Activated CD4-positive, alpha-beta T cell treated with anti-CD3 and anti-CD28 coated beads, Interleukin-2, Interleukin-4, amounts not matched to agents 100 ng/mL and 50 ng/mL, durations not matched to agents 16 hours and 8 hours (primary cell): ENCODE data around the gene COPE.
"Not testable (repeated sequence)": the region's sequence is repeated elsewhere in the genome, so short reads cannot be mapped to it uniquely, and the experiment has no call there.

Experiments
- DNase-seq: peaks from one replicate; pipeline ENCODE4 v3.0.0-alpha.2; 2020; ENCODE audit warnings: low spot score

Gene COPE

GRCh38 chr19:18908917-18909619, 10.1 kb downstream of the COPE start:
- no peak for DNase-seq

GRCh38 chr19:18906605-18907519, 12.3 kb downstream of the COPE start:
- no peak for DNase-seq

GRCh38 chr19:18905513-18906236, 13.5 kb downstream of the COPE start:
- no peak for DNase-seq

GRCh38 chr19:18905058-18905456, 14.1 kb downstream of the COPE start:
- DNase-seq, result no peak

- no peak for DNase-seq
These were observed 14.7 kb downstream of the COPE start for GRCh38 chr19:18904334-18905057.

GRCh38 chr19:18903156-18904037, 15.8 kb downstream of the COPE start:
- DNase-seq, result no peak

GRCh38 chr19:18902519-18902918, 16.7 kb downstream of the COPE start:
- not testable (repeated sequence) for DNase-seq

GRCh38 chr19:18901491-18901890, 17.7 kb downstream of the COPE start:
- DNase-seq, result no peak

- DNase-seq, result no peak
These were observed 18.3 kb downstream of the COPE start for GRCh38 chr19:18900700-18901481.

GRCh38 chr19:18899624-18900560, 19.3 kb downstream of the COPE start:
- no peak for DNase-seq

- DNase-seq, result no peak
These were observed 20.4 kb downstream of the COPE start for GRCh38 chr19:18898607-18899408.

- no peak for DNase-seq
These were observed 21.0 kb downstream of the COPE start for GRCh38 chr19:18898081-18898606.

GRCh38 chr19:18897094-18898029, 21.8 kb downstream of the COPE start:
- no peak for DNase-seq

GRCh38 chr19:18896421-18896841, 22.8 kb downstream of the COPE start:
- DNase-seq, result no peak

GRCh38 chr19:18895824-18896341, 23.3 kb downstream of the COPE start, which contains the start of gene CERS1:
Gene CERS1 (minus strand): TSS chr19:18896158. CDS start chr19:18896072, 86 bp downstream.
- DNase-seq, result no peak
